ENCODE measurements around the gene RAB13.

RAB13 gene

GRCh38 chr1:153977250-153978240 is 8.6 kb downstream of the RAB13 start, which contains the start of gene JTB:
JTB (minus strand) TSS chr1:153977674; CDS start chr1:153977252, 422 bp downstream.
- peak; percentile 69 for DNase-seq

- no peak for DNase-seq
Measured at GRCh38 chr1:153976819-153977249, 9.3 kb downstream of the RAB13 start.

- DNase-seq: no peak
Measured at GRCh38 chr1:153973525-153973924, 12.6 kb downstream of the RAB13 start.

GRCh38 chr1:153973071-153973470 is 13.1 kb downstream of the RAB13 start:
- no peak for DNase-seq

GRCh38 chr1:153970346-153970745 is 15.8 kb downstream of the RAB13 start:
- no peak for DNase-seq

GRCh38 chr1:153968972-153969371 is 17.2 kb downstream of the RAB13 start:
- DNase-seq: no peak

GRCh38 chr1:153968408-153968807 is 17.7 kb downstream of the RAB13 start:
- DNase-seq: no peak

GRCh38 chr1:153968000-153968363 is 18.2 kb downstream of the RAB13 start:
- peak; percentile 81 for DNase-seq

DNA sequence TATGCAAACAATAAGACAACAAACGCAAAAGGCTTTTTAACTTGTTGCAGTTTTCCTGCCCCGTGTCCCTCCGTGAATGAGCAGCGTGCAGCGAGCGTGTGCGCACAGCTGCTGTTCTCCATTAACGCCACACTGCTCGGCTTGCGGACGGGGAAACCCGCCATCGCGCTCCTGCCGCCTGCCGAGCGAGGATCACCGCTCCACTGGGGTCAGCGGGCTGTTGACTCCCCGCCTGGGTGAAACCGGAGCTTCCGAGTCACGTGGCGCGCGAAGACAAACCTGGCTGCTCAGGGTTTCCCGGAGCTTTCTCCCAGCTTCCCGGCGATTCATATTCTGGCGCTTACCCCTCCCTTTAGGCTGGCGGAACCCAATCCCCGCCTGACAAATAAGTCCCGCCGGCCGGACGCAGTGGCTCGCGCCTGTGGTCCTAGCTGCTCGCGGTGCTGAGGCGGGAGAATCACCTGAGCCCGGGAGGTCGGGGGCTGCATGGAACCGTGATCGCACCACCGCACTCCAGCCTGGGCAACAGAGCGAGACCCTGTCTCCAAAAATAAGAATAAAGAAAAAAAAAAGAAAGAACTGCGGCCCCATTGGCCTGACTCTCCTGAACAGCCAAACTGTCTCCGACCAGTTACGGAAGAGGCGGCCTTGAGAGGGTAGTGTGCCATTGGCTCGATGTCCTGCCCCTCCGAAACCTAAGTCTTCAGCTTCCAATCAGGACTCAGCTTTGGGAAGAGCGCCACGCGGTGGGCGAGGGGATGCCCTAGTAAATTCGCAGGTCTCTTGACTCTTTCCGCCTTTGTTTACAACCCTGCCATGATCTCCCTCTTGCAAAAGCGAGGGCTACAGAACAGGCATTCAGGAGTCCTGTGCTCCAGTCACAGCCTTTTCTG is 18.8 kb downstream of the RAB13 start, which contains the start of gene CREB3L4:
Gene CREB3L4 (plus strand): TSS at position 796 of the 893 bp plus-strand sequence. CDS start 624 bp downstream, outside the sequence.
- peak; percentile 98 for DNase-seq

- peak; percentile 18 for DNase-seq
Measured at GRCh38 chr1:153963850-153964331, 22.2 kb downstream of the RAB13 start.

- DNase-seq: peak; percentile 94
Measured at GRCh38 chr1:153963030-153963849, 22.9 kb downstream of the RAB13 start, which contains the start of gene SLC39A1. SLC39A1 (minus strand) TSS chr1:153963537; CDS start chr1:153962715, 822 bp downstream.

DNA sequence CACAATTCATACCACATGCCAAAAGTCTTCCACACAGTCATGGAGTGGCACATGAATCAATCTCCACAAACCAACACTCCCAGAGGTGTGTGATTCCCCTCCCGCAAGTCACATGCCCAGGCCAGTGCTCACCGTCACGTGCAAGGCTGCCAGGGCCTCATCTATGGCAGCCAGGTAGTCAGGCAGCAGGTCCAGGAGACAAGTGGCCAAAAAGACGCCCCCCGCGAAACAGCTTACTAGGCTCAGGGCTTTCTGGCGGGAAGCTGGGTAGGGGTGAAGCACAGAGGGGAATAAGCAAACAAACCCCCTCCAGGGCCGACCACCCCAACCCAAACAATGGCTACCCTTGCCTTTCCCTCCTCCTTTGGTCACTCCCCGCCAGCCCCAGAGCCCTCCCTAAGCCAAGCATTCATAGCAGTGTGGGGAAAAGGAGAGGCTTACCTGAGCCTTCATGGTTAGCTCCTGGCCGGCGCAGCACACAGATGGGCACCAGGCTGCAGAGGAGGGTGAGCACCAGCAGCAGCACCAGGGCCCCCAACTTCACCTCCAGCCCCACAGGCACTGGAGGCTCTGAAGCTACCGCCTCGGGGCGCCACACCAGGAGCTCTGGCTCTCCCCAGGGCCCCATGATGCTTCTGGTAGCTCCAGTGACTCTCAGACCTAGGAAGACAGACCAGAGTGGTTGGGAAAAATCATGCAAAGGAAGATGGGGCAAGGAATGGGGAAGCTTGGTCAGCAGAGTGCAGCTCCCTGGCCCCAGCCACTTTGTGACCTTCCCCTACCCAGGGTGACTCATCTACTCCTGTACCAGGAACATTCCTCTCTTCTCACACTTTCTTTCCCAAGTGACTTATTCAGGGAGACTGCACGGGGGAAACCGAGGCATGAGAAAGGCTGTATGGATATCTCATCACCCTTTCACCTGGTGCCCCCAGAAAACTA is 23.8 kb downstream of the RAB13 start:
- no peak for DNase-seq

DNA sequence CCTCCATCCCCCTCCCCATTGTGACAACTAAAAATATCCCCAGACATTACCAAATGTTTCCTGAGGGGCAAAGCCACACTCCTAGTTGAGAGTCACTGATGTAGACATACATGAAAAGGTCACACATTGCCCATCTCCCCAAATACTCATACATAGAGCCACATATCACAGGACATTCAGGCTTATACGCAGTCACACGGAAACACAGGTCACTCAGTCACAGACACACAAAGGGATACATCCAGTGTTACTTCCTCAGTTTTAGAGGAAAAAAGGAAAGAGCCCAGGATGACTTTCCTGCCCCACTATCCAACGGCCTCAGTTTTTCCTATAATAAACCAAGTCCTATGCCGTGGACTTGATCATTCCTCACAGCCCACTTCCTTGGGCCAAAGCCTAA is 24.7 kb downstream of the RAB13 start:
- DNase-seq: no peak

DNA sequence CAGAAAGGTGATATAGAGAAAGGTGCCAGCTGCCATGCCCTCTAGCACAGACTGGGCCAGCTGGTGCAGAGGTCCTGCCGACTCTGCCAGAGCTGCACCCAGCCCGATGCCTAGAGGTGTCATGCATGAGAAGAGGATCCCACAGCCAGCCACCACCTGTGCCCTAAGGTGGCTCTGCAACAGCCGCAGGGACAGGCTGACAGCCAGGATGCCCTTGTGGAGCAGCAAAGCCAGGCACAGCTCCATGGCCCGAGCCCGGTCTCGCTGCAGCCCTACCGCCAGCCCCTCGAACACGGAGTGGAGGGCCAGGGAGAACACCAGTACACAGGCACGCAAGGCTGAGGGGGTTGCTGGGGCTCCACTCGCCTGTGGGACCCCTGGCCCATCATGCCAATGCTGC is 25.9 kb downstream of the RAB13 start:
- no peak for DNase-seq

- DNase-seq: no peak
Measured at GRCh38 chr1:153959454-153959853, 26.7 kb downstream of the RAB13 start.

DNA sequence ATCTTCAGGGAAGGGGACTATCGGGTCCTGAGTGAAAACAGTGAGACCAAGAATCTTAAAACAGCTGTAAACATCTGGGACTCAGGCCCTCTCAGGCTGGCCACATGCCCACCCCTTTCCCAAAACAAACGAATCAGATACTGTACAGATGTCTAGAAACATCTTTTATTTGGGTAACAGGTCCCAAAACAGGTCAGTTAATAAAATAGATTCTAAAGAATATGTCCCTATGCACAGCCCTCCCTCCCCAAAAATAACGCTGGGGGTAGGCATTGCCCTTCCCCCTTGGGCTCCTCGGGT is 27.2 kb downstream of the RAB13 start:
- DNase-seq: no peak

- peak; percentile 98 for DNase-seq
Measured at GRCh38 chr1:153958111-153958960, 27.8 kb downstream of the RAB13 start, which contains the start of gene CRTC2. CRTC2 (minus strand) TSS chr1:153958612; CDS start chr1:153958497, 115 bp downstream.

DNA sequence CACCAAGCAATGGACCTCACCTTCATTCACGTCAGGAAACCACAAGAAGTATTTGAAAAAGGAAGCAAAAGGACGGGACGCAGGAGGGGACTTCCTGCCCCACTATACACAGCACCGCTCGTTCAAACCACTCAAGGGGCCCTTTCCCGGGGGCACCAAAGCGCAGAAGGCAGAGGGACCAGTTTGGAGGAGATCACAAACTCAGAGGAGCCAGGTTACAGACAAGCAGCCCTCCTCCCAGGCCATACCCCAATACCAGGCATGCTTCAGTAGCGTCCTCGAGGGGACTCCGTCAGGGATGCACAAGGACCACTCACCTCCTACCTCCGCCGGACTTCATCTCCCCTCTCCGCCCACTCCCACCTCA is 28.4 kb downstream of the RAB13 start:
- no peak for DNase-seq

DNA sequence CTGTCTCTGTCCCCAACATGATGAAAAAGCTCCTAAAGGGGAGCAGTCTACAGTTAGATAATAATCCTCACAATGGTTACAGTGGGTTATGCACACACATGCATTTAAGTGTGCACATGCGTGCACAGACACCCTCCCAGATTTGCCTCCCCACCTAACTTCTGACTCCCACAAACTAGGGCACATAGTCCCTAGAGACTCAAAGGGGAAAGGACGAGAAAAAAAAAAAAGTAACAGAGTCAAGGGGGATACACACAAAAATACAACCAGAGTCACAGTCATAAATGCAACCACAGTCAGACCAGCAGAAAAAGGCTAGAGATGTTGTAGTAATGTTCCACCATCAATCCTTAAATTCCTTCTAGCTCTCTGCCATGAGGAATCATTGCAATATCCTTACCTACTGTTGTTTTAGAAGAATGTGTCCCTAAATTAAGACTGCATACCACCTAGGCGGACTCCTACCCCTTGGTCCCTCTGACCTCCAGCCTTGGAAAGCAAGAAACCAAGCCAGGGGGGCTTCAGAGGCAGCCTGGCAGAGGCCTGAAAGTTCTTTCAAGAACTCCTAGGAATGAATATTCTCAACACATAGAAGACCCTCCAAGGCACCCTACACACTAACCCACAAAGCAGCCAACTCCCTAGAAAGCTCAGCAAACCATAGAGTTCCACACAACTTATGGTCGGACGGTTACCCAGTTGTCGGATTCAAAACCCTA is 29.0 kb downstream of the RAB13 start:
- DNase-seq: no peak

All from DMS79 (cell line).